HG03460 (cell line): ENCODE measurements around the gene RBM23.
"Not testable (repeated sequence)": the region's sequence is repeated elsewhere in the genome, so short reads cannot be mapped to it uniquely, and the experiment has no call there.

Experiments used
- ATAC-seq: cut with Tn5 transposase; IDR thresholded peaks from one replicate; pipeline ENCODE4 v1.9.1; 2021; ENCODE audit not compliant: unreplicated experiment

RBM23 gene

DNA sequence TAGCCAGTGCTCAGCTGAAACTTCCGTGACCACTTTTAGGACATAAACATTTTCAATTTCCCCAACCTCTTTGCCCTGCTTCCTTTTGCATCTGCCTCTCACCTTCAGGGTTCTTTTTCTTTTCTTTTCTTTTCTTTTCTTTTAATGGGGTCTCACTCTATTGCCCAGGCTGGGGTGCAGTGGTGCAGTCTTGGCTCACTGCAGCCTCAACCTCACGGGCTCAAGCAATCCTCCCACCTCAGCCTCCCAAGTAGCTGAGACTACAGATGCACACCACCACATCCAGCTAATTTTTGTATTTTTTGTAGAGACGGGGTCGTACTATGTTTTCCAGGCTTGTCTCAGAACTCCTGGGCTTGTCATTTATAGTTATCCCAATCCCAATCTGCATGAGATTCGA, 52.1 kb downstream of the RBM23 start:
- ATAC-seq, result no peak

DNA sequence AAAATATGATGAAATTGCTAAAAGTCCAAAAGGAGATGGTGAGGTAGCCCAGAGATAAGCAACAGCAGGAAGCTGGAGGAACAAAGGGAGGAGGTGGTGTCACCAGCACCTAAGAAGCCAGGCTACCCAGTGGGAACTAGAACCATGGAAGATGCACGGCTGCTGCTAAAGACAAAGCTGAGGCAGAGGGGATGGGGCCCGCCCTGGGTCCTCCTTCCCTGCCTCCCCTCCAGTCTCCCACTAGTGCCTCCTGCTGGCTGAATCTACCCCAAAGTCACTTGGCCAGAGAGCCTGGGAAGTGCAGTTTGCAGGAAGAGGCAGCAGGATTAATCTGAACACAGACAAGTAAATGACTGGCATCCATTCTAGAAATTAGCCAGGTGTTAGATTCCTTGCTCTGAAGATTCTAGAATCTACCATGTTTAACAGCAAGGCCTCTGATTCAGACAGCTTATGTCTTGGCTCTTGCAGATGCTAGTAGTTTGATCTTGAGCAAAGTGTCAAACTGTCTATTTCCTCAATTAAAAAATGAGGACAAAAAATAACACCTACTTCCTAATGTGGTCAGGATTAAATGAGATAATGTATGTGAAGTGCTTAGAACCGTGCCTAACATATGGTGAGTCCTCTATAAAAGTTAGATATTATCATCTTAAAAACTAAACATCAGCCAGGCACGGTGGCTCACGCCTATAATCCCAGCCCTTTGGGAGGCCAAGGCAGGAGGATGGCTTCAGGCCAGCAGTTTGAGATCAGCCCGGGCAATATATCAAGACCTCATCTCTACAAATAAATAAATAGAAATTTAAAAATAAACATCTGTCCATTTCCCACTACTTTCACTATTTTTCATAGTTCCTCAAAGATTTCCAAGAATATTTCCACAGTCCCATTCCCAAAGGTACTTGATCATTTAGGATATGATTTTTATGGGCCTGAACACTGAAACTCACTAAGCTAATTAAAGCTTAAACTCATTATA, 53.2 kb downstream of the RBM23 start:
- ATAC-seq, result no peak

DNA sequence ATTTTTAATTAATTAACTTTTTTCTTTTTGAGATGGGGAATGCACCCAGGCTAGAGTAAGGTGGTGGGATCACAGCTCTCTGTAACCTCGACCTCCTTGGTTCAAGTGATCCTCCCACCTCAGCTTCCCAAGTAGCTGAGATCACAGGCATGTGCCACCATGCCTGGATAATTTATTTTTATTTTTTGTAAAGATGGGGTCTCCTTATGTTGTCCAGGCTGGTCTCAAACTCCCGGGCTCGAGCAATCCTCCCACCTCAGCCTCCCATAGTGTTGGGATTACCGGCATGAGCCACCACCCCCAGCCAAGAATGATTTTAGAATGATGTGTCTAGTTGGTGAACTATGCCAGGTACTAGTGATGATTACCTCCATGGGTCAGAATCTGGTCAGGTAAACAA, 54.0 kb downstream of the RBM23 start:
- no peak for ATAC-seq

DNA sequence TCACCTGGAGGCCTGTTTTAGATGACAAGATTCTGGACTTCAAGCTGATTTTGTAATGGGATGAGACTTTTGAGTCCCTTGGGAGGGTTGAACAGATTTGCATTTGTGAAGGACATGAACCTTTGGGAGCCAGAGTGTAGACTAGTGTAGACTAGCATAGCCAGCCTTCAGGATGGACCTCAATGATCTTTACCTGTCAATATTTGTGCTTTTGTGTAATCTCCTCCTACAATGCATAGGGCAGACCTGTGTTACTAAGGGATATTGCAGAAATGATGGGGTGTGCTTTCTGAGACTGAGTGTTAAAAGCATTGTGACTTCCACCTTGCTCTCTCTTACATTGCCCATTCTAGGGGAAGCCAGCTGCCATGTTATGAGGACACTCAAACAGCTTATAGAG, 57.3 kb downstream of the RBM23 start:
- ATAC-seq, result no peak

DNA sequence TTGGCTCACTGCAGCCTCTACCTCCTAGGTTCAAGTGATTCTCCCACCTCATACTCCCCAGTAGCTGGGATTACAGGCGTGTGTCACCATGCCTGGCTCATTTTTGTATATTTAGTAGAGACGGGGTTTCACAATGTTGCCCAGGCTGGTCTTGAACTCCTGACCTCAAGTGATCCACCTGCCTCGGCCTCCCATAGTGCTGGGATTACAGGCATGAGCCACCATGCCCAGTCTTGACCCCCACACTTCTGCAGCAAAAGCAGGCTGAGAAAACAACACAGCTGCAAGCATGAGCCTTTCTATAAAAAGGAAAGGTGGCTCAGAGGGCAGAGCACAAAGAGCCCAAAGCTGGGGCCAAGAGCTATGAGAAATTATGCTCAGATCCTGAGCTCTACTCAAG, 58.6 kb downstream of the RBM23 start:
- ATAC-seq, result not testable (repeated sequence)

DNA sequence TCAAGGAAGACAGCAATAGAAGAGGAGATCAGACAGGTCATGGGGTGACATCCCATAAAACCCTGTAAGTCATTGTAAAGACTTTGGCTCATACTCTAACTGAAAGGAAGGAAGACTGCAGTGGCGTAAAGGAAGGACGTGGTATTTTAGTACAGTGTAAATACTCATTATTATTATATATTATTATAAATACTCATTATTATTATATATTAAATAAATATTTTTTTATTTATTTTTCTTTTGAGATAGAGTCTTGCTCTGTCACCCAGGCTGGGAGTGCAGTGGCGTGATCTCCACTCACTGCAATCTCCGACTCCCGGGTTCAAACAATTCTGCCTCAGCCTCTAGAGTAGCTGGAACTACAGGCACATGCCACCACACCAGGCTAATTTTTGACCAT, 62.5 kb downstream of the RBM23 start:
- ATAC-seq, result no peak

DNA sequence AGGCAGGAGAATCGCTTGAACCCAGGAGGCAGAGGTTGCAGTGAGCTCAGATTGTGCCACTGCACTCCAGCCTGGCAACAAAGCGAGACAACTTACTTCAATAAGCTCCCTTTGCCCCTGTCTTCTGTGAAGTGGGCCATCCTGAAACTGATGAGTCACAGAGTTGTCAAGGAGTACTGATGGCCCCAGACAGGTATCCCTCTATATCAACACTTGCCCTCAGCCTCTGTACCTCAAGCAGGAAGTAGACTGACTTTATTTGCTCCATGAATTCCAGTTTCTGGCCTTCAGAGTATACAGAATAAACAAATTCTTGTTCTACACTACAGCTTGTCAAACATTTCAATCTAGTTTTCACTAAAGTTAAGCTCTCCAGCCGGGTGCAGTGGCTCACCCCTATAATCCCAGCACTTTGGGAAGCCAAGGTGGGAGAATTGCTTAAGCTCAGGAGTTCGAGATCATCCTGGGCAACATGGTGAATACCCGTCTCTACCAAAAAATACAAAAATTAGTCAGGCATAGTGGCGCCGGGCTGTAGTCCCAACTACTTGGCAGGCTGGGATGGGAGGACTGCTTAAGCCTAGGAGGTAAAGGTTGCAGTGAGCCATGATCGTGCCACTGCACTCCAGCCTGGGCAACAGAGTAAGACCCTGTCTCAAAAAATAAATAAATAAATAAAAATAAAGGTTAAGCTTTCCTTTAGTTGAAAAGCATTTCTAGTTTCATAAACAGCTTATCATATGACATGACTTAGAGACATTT, 63.8 kb downstream of the RBM23 start:
- no peak for ATAC-seq

DNA sequence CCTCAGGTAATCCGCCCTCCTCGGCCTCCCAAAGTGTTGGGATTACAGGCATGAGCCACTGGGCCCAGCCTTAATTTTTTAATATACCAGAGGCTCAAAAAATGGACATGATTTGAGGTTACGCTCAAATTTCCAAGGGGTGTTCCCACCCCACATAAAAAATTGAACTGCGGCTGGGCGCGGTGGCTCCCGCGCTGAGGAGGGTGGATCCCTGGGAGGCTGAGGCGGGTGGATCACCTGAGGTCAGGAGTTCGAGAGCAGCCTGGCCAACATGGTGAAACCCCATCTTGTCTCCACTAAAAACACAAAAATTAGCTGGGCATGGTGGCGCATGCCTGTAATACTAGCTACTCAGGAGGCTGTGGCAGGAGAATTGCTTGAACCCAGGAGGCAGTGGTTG, 64.7 kb downstream of the RBM23 start:
- not testable (repeated sequence) for ATAC-seq

DNA sequence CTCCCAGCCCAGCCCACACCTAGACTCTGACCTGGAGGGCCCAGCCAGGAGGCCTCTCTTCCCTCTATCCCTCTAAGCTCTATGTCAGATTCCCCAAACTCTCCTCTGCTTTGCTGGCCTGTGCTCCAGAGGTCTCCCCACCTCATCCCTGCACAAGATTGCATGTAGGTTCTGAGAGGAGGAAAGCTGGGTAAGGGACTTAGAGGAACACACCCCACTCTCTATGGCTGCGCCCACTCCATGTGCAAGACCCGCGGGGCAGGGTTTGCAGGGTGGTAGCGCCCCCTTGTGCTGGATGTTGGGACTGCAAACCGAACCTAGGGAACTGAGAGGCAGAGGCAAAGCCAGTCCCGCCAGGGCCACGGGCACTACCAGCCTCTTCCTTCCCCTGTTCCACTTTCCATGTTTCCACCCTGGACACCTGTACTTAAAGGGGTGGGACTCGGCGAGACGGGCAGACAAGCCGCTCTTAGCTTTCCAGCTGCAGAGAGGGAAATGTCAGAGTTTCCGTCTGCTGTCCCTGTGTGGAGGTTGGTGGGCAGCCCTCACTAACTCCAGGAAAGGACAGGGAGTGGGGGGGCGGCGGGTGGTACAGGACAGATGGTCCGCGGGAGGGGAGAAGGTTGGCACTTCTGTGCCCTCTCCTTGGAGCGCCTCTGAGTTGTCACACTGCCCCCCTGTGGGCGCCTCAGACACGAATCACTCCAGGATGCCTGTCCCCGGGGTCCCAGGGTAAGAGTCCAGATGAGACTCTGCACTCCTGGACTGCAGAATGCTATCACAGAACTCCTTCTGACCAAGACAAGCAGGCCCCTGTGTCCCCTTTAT, 65.8 kb downstream of the RBM23 start:
- peak; percentile 72 for ATAC-seq

DNA sequence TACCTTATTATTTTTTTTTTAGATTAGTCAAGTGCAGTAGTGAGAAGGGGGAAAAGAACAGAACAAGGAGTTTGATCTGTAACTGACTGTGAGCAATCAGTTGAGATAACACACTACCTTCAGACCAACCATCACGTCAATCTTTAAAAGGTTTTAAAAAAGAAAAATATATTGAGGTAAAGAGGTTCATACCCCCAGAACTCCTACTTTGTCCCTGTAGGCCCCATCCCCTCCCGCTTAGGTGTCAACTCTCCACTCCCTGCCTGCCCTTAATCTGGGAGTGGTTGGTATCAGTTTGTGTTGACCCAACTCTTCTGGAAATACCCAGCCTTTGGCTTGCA, 66.4 kb downstream of the RBM23 start:
- ATAC-seq, result peak; percentile 13

DNA sequence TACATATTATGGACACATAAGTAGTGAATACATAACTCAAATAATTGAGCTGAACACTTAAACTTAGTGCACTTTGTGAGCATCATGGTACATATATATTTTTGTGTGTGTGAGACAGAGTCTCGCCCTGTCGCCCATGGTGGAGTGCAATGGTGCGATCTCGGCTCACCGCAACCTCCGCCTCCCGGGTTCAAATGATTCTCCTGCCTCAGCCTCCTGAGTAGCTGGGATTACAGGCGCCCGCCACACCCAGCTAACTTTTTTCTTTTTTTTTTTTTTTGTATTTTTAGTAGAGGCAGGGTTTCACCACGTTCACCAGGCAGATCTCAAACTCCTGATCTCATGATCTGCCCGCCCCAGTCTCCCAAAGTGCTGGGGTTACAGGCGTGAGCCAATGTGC, 66.8 kb downstream of the RBM23 start:
- ATAC-seq, result not testable (repeated sequence)

DNA sequence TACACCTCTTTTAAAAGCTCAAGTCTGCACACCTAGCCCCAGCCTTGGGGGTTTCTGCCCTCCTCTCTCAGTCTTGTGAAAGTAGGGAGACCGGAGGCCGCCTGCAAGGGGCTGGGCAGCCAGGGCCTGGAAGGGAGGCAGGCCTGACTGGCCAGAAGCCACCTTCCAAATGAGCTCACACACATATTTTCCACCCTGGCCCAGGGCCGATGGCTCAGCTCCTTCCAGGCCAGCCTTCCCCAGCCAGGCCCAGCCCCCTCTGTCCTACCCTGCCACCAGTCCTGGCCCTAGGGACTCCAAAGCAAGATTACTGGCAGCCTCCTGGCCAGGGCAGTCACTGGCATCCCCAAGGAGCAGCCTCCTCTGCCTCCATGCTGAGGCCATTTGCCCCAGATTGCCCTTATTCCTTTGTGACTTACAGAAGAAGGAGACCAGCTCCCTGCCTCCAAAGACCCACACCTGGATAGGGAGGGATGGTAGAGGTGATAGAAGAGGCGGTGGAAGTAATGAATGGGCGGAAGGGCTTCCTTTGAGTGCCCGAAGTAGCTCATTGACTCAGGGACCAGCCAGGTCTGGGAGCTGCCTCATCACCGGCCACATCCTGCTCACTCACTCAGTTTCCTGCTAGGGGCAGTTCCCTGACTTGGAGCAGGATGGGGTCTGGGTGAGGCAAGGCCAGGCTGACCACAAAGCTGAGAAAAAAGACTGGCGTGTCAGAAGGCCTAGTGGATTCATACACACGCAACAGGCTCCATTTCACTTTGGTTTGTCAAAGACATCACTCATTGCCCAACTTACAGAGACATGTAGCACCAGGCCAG, 67.8 kb downstream of the RBM23 start:
- no peak for ATAC-seq

DNA sequence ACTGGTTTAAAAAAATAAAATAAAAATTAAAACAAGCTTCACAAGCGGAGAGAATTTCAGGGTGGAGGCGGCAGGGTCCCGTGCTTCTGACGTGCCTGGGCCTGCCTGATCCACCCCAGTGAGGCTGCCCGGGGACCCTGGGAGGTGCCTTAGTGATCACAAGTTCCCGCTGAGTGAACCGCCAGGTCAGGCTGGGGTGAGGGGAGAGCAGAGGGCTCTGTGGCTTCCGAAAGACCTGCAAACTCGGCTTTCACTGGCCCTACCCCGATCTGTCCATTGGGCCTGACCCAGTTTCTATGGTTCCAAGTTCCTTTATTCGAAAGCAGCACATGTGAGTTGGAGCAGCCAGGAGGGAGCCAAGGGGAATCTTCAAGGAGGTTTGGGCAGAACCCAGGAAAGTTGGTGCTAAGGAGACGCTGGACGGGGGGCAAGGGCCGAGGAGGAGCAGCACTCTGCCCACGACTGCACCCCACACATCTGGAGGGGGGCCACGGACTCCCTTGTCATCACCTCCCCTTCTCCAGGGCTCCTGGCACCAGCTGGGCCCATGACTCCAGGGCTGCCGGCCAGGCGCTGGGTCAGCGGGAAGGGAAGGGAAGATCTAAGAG, 69.6 kb downstream of the RBM23 start:
- no peak for ATAC-seq

DNA sequence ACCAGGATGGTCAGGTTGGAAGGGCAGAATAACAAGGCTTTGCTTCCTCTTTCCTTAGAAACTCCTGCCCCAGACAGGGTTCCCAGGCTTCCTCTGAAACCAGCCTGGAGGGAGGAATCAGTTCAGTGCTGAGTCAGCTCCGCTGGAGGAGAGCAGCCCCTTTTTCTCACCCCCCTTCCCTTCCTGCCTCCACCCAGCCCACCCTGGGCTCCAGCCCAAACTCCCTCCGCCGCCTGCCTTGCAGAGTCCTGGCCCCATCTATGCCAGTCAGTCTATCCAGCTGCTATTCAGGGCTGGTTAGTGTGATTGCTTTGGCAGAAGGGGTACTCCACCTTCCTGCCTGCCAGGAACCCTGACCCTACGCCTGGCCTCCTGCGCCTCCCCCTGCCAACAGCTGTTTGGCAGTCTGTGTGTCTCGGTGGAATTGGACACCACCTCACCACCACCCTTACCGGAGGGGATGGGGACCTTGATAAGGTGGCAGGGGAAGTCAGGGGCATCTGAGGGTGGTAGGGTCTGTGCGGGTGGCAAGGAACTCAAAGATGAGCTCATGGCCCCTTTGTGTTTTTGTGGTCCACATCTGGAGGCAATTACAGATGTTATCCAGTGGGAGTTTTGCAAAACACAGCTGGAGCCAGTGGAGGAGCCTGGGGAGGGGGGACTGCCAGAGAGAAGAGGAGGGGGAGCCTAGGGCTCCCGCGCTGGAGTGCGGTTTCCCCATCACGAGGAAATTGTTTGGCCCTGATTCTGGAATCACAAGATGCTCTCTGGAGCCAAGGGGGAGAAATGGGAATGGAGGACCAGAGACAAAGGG, 70.4 kb downstream of the RBM23 start:
- no peak for ATAC-seq

DNA sequence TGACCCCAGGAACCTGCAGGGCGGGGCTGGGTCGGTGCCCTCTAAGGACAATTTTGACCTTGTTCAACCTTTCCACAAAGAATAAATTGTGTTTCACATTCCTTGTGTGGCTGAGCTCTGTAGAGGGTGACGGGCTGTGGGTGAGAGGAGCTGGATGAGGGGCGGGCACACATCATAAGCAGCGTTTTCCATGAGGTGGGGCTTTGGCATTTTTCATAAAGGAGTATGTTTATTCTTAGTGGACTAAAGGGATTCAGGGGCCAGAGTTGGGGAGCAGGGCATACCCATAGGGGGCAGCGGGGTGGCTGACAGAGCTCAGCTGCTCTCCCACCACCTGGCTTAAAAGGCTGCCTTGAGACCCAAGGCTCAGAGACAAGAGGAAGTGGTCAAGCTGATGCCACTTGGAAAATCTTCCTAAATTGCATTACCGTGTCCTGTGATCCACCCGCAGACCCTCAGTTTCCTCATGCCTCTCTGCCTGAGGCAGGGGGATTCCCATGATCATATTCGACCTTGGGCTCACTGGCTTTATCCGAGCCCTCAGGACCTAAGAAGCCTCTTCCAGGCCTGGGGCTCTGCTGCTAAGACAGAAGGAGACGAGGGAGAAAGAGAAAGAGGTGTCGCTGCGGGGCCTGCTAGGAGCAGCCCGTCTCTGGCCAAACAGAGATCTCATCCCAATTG, 71.1 kb downstream of the RBM23 start:
- ATAC-seq, result no peak

DNA sequence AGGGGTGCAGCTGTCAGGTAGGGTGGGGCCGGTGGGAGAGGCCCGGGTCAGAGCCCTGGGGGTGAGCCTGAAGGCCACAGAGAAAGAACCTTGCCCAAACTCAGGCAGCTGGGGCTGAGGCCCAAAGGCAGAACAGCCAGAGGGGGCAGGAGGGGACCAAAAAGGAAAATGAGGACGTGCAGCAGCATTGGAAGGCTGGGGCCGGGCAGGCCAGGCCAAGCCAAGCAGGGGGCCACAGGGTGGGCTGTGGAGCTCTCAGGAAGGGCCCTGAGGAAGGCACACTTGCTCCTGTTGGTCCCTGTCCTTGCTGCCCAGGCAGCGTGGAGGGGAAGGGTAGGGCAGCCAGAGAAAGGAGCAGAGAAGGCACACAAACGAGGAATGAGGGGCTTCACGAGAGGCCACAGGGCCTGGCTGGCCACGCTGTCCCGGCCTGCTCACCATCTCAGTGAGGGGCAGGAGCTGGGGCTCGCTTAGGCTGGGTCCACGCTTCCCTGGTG, 72.1 kb downstream of the RBM23 start:
- ATAC-seq, result no peak

DNA sequence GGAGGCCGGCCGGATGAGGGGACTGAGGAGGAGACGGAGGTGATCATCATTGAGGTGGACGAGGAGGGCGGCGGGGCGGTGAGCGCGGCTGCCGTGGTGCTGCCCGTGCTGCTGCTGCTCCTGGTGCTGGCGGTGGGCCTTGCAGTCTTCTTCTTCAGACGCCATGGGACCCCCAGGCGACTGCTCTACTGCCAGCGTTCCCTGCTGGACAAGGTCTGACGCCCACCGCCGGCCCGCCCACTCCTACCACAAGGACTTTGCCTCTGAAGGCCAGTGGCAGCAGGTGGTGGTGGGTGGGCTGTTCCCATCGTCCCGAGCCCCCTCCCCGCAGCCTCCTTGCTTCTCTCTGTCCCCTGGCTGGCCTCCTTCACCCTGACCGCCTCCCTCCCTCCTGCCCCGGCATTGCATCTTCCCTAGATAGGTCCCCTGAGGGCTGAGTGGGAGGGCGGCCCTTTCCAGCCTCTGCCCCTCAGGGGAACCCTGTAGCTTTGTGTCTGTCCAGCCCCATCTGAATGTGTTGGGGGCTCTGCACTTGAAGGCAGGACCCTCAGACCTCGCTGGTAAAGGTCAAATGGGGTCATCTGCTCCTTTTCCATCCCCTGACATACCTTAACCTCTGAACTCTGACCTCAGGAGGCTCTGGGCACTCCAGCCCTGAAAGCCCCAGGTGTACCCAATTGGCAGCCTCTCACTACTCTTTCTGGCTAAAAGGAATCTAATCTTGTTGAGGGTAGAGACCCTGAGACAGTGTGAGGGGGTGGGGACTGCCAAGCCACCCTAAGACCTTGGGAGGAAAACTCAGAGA, 72.9 kb downstream of the RBM23 start:
- ATAC-seq, result no peak

DNA sequence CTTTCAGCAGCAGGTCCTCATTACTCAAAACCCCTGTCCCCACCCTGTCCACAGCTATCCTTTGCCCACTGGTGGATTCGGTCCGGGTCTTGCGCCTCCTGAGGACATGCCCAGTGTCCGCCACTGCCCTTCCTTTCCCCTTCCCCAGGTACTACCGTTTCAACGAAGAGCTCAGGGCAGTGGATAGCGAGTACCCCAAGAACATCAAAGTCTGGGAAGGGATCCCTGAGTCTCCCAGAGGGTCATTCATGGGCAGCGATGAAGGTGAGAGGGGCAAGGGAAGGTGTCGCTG, 73.9 kb downstream of the RBM23 start:
- ATAC-seq, result no peak
